ENCODE measurements around the gene ARHGEF10L.

GRCh38 chr1:17689011-17689410 lies 149.5 kb downstream of the ARHGEF10L start:
- TF ChIP-seq POLR2A (IDR thresholded peaks at IDR 0.05) (no peak), CTCF (IDR thresholded peaks at IDR 0.05) (no peak)
